SK-N-SH (cell line): Measurements from ENCODE around the gene MIPEP.
A peak's percentile ranks its signal among the peaks of the same experiment; 100 is the strongest.

Experiments
- EP300 ChIP-seq, 2 experiments: IDR thresholded peaks; 2 replicates each; pipeline versions ENCODE4 v1.4.0 to v1.6.1; 2012; ENCODE audit warnings: borderline replicate concordance in 1 of 2, low read depth in 1 of 2, low read length in 1 of 2
- EZH2phosphoT487 ChIP-seq: fragments of 200-600 bp; sonication (generic); IDR thresholded peaks from 2 replicates; pipeline ENCODE4 v1.6.1; 2017; ENCODE audit warnings: low read depth, mixed run types, mild to moderate bottlenecking, antibody characterized with exemption, moderate library complexity, borderline replicate concordance
- FOSL2 ChIP-seq: IDR thresholded peaks from 2 replicates; pipeline ENCODE4 v1.4.0; 2012; ENCODE audit warnings: low read depth, mild to moderate bottlenecking, moderate library complexity, borderline replicate concordance
- MXI1 ChIP-seq: IDR thresholded peaks from 2 replicates; pipeline ENCODE4 v1.6.1; 2012; ENCODE audit warnings: mild to moderate bottlenecking, low read depth, low read length, improper control_type of control experiment
- POLR2AphosphoS5 ChIP-seq: IDR thresholded peaks from 2 replicates; pipeline ENCODE4 v1.6.1; 2012; ENCODE audit warnings: low read depth, low read length
- RXRA ChIP-seq: IDR thresholded peaks from 2 replicates; pipeline ENCODE4 v1.4.0; 2012; ENCODE audit warnings: low read depth, mild to moderate bottlenecking, borderline replicate concordance
- SIN3A ChIP-seq: IDR thresholded peaks from 2 replicates; pipeline ENCODE4 v1.6.1; 2012; ENCODE audit warnings: low read depth, mild to moderate bottlenecking, low read length, moderate library complexity, borderline replicate concordance
- YY1 ChIP-seq: IDR thresholded peaks from 2 replicates; pipeline ENCODE4 v1.4.0; 2012; ENCODE audit warnings: low read depth, mild to moderate bottlenecking
- TF ChIP-seq, protein P1 (sequence below): fragments of 200-600 bp; sonication (generic); IDR thresholded peaks from 2 replicates; pipeline ENCODE4 v1.6.1; 2017; ENCODE audit warnings: antibody characterized with exemption, mild to moderate bottlenecking, moderate library complexity
- TF ChIP-seq, protein P2 (sequence below): IDR thresholded peaks from 2 replicates; pipeline ENCODE4; 2012
- TF ChIP-seq, protein P3 (sequence below): IDR thresholded peaks from 2 replicates; pipeline ENCODE4 v1.4.0; 2012; ENCODE audit warnings: low read depth

DNA sequence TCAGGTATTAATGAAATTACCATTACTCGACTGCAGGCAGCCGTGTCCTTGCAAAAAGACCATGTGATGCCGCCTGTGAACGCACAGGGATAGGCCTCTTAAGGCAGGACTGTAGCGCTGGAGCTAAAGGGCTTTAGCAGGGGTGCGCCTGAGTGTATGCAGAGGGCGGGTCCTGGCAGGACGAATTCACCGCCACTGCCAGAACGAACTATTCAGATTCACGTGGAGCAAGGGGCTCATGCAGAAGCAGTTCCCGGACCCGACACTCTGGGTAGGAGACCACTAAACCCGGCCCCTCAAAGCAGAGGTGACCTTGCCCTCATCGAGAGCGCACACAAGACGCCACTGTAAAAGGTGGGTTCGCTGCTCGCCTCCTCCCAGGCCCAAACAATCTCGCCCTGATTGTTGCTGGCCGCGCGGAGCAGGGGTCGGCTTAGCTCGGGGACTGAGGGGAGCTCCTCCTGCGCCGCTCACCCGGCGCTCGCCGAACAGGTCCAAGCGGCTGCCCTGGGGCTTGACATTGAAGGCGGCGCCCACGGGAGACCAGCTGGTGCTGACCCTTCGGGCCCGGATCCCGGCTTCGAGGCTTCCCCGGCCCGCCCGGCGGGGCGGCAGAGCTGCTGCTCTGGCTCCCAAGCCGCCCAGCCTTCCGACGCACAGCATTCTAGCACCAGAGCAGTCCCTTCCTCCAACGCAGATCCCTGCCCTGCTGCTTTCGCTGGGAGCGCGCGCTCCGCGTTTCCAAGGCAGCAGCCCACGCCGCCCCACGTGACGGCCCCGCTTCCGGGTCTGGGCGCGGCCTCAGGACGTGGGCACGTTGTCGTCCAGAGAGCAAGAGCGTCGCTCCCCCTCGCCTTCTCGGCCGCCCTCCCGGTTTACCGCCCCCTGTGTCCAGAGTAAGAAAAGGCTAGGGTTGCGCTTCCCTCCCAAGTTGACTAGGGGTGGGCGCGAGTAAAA, at the start of gene MIPEP:
- TF ChIP-seq EP300 (IDR thresholded peaks at IDR 0.05; ENCODE audit: borderline replicate concordance in 1 of 2, low read depth in 1 of 2, low read length in 1 of 2) (no peak; a peak in 1 of 4 replicates), SIN3A (peak; percentile 97), YY1 (no peak; the same call in 1 of the 2 replicates), POLR2AphosphoS5 (peak; percentile 57), EZH2phosphoT487 (no peak), MXI1 (peak; percentile 98), FOSL2 (no peak), RXRA (no peak)
- TF ChIP-seq, protein P1, sequence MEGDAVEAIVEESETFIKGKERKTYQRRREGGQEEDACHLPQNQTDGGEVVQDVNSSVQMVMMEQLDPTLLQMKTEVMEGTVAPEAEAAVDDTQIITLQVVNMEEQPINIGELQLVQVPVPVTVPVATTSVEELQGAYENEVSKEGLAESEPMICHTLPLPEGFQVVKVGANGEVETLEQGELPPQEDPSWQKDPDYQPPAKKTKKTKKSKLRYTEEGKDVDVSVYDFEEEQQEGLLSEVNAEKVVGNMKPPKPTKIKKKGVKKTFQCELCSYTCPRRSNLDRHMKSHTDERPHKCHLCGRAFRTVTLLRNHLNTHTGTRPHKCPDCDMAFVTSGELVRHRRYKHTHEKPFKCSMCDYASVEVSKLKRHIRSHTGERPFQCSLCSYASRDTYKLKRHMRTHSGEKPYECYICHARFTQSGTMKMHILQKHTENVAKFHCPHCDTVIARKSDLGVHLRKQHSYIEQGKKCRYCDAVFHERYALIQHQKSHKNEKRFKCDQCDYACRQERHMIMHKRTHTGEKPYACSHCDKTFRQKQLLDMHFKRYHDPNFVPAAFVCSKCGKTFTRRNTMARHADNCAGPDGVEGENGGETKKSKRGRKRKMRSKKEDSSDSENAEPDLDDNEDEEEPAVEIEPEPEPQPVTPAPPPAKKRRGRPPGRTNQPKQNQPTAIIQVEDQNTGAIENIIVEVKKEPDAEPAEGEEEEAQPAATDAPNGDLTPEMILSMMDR: peak; percentile 81
- TF ChIP-seq, protein P2, sequence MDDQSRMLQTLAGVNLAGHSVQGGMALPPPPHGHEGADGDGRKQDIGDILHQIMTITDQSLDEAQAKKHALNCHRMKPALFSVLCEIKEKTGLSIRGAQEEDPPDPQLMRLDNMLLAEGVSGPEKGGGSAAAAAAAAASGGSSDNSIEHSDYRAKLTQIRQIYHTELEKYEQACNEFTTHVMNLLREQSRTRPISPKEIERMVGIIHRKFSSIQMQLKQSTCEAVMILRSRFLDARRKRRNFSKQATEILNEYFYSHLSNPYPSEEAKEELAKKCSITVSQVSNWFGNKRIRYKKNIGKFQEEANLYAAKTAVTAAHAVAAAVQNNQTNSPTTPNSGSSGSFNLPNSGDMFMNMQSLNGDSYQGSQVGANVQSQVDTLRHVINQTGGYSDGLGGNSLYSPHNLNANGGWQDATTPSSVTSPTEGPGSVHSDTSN: no peak
- TF ChIP-seq, protein P3, sequence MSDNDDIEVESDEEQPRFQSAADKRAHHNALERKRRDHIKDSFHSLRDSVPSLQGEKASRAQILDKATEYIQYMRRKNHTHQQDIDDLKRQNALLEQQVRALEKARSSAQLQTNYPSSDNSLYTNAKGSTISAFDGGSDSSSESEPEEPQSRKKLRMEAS: peak; percentile 96
